A172 (cell line): Measurements from ENCODE around the gene RNASEH1. TPM values are rescaled to one million over a fixed set of nuclear protein-coding genes. Genes with fewer than 3 reads are reported as not detected.
A peak's percentile ranks its signal among the peaks of the same experiment; 100 is the strongest.
"Not testable (repeated sequence)": the region's sequence is repeated elsewhere in the genome, so short reads cannot be mapped to it uniquely, and the experiment has no call there.

Experiments used
- DNase-seq: peaks from one replicate; pipeline ENCODE4 v3.0.0-alpha.2; 2015; ENCODE audit warnings: low spot score
- total RNA-seq: library from RNA; depleted of rRNA; stranded (reverse); fragments of >200 nt; shearing (Covaris generic); gene quantifications from 2 replicates; pipeline ENCODE4 v1.2.3, GENCODE V29; 2014

Gene RNASEH1
- total RNA-seq, 1 experiment from 2014 or later: 61.6 TPM

GRCh38 chr2:3594493-3595281 lies 36.6 kb upstream of the RNASEH1 start, which contains the start of gene COLEC11:
COLEC11 (plus strand) TSS chr2:3595112; CDS start chr2:3604341, 9,229 bp downstream.
- no peak for DNase-seq

- DNase-seq: no peak
Observed at GRCh38 chr2:3589086-3589485, 31.0 kb upstream of the RNASEH1 start.

- no peak for DNase-seq
Observed at GRCh38 chr2:3588084-3588483, 30.0 kb upstream of the RNASEH1 start.

- no peak for DNase-seq
Observed at GRCh38 chr2:3587432-3587831, 29.3 kb upstream of the RNASEH1 start.

GRCh38 chr2:3587021-3587420 lies 28.9 kb upstream of the RNASEH1 start:
- no peak for DNase-seq

GRCh38 chr2:3586220-3586619 lies 28.1 kb upstream of the RNASEH1 start:
- no peak for DNase-seq

GRCh38 chr2:3585261-3586109 lies 27.4 kb upstream of the RNASEH1 start:
- DNase-seq: no peak

- no peak for DNase-seq
Observed at GRCh38 chr2:3584608-3585260, 26.6 kb upstream of the RNASEH1 start.

GRCh38 chr2:3584076-3584475 lies 25.9 kb upstream of the RNASEH1 start:
- DNase-seq: no peak

- no peak for DNase-seq
Observed at GRCh38 chr2:3581367-3582262, 23.5 kb upstream of the RNASEH1 start.

GRCh38 chr2:3580449-3580848 lies 22.3 kb upstream of the RNASEH1 start:
- DNase-seq: no peak

GRCh38 chr2:3578987-3579386 lies 20.9 kb upstream of the RNASEH1 start:
- no peak for DNase-seq

GRCh38 chr2:3576263-3576630 lies 18.1 kb upstream of the RNASEH1 start:
- not testable (repeated sequence) for DNase-seq

- DNase-seq: no peak
Observed at GRCh38 chr2:3575534-3576262, 17.6 kb upstream of the RNASEH1 start.

GRCh38 chr2:3574155-3574554 lies 16.0 kb upstream of the RNASEH1 start:
- no peak for DNase-seq

- no peak for DNase-seq
Observed at GRCh38 chr2:3572620-3573019, 14.5 kb upstream of the RNASEH1 start.

- DNase-seq: peak; percentile 92
Observed at GRCh38 chr2:3571284-3571683, 13.2 kb upstream of the RNASEH1 start.

GRCh38 chr2:3569656-3570055 lies 11.5 kb upstream of the RNASEH1 start:
- DNase-seq: not testable (repeated sequence)

GRCh38 chr2:3566806-3567205 lies 8.7 kb upstream of the RNASEH1 start:
- DNase-seq: no peak

GRCh38 chr2:3565117-3565516 lies 7.0 kb upstream of the RNASEH1 start:
- DNase-seq: no peak

GRCh38 chr2:3563521-3563976 lies 5.4 kb upstream of the RNASEH1 start:
- DNase-seq: no peak
